K562 (cell line): ENCODE data around the gene LCN15. TPM values are rescaled to one million over a fixed set of nuclear protein-coding genes. Genes with fewer than 3 reads are reported as not detected.
"Not testable (repeated sequence)": the region's sequence is repeated elsewhere in the genome, so short reads cannot be mapped to it uniquely, and the experiment has no call there.

ENCODE experiments used
- ATAC-seq: fragments of 200-7000 bp; cut with Tn5 transposase; 3 replicates; pipeline ENCODE4 v1.9.1; 2020; ENCODE audit warnings: moderate library complexity
- BruUV-seq: library from RNA; stranded (reverse); fragments of 400-500 nt; replicated peaks from 2 replicates; lab custom pipeline; 2021; lab: Mats Ljungman, UMichigan
- CTCF ChIA-PET: fragments of 300-600 bp; formaldehyde crosslinking; extraction: SDS; loops from one replicate; lab custom pipeline; 2021; ENCODE audit warnings: low intra/inter-chr PET ratio; lab: Yijun Ruan, JAX
- POLR2A ChIA-PET: fragments of 300-600, 350-650 bp; sonication (Branson Sonifier 250); formaldehyde crosslinking; extraction: SDS; loops from one replicate; lab custom pipeline; 2021; ENCODE audit warnings: antibody characterized with exemption, inconsistent platforms; lab: Yijun Ruan, JAX
- DNase-seq, 4 experiments: peaks; one replicate each; pipeline versions ENCODE4 v3.0.0 to v3.0.0-alpha.2; 2011 to 2018; ENCODE audit warnings: low spot score in 3 of 4, mixed read lengths in 3 of 4; ENCODE audit errors: extremely low read depth in 1 of 4
- FAIRE-seq: peaks from 2 replicates; lab custom pipeline; 2011; peaks lifted over from hg19 to GRCh38; lab: Jason Lieb, UNC
- H2AFZ ChIP-seq: 2 replicates; pipeline ENCODE4 v1.6.0; 2011; ENCODE audit warnings: low read depth, low read length, control low read depth, inconsistent platforms
- H3K27ac ChIP-seq: fragments of 200-600 bp; 3 replicates; pipeline ENCODE4 v1.8.0; 2011; ENCODE audit warnings: low read depth, mild to moderate bottlenecking, control low read depth, inconsistent platforms, low read length, moderate library complexity, mixed read lengths; ENCODE audit errors: extremely low read depth
- H3K27me3 ChIP-seq, 2 experiments: fragments of 300-600 bp in 1 of 2; 2 replicates in 1 of 2; 3 replicates in 1 of 2; pipeline versions ENCODE4 v1.6.0 to v1.8.0; 2011; ENCODE audit warnings: inconsistent platforms in 2 of 2, low read length in 2 of 2, mild to moderate bottlenecking in 1 of 2, mixed read lengths in 1 of 2, moderate library complexity in 1 of 2; ENCODE audit not compliant: control insufficient read depth in 2 of 2, insufficient read depth in 2 of 2
- H3K36me3 ChIP-seq: fragments of 300-600 bp; 3 replicates; pipeline ENCODE4 v1.8.0; 2011; ENCODE audit warnings: mild to moderate bottlenecking, low read length, inconsistent platforms; ENCODE audit not compliant: control insufficient read depth, insufficient read depth
- H3K4me1 ChIP-seq, 2 experiments: fragments of 200-600 bp in 1 of 2; replicated peaks in 1 of 2; 2 replicates in 1 of 2; 3 replicates in 1 of 2; pipeline versions ENCODE4 v1.5.1 to v1.8.0; 2011; ENCODE audit warnings: inconsistent platforms in 2 of 2, low read length in 2 of 2, mild to moderate bottlenecking in 1 of 2, mixed read lengths in 1 of 2, moderate library complexity in 1 of 2; ENCODE audit not compliant: control insufficient read depth in 2 of 2, insufficient read depth in 2 of 2
- H3K4me2 ChIP-seq: 2 replicates; pipeline ENCODE4 v1.6.1; 2011; ENCODE audit warnings: low read length, control low read depth, inconsistent platforms, mixed read lengths; ENCODE audit not compliant: insufficient read depth
- H3K4me3 ChIP-seq: fragments of 200-600 bp; sonication (generic), shearing (Covaris generic); 2 replicates; pipeline ENCODE4 v1.5.1; 2016; ENCODE audit warnings: control low read depth, inconsistent platforms
- H3K79me2 ChIP-seq: fragments of 200-600 bp; 3 replicates; pipeline ENCODE4 v1.8.0; 2011; ENCODE audit warnings: low read length, inconsistent platforms; ENCODE audit not compliant: control insufficient read depth, insufficient read depth
- H3K9ac ChIP-seq, 2 experiments: 2 replicates each; pipeline versions ENCODE4 v1.6.0 to v1.6.1; 2011; ENCODE audit warnings: low read depth in 2 of 2, low read length in 2 of 2, control low read depth in 1 of 2, inconsistent platforms in 1 of 2, mild to moderate bottlenecking in 1 of 2, mixed read lengths in 1 of 2; ENCODE audit not compliant: insufficient read depth in 1 of 2
- H3K9me1 ChIP-seq: one replicate; pipeline ENCODE4 v1.6.0; 2011; ENCODE audit warnings: inconsistent platforms, mild to moderate bottlenecking, low read length, moderate library complexity; ENCODE audit not compliant: control insufficient read depth, insufficient read depth
- H3K9me3 ChIP-seq: replicated peaks from 2 replicates; pipeline ENCODE4 v1.5.1; 2011; ENCODE audit warnings: low read depth, low read length, inconsistent platforms; ENCODE audit not compliant: control insufficient read depth, insufficient read depth
- H4K20me1 ChIP-seq: replicated peaks from 2 replicates; pipeline ENCODE4 v1.6.1; 2011; ENCODE audit warnings: low read length, inconsistent platforms, mixed read lengths; ENCODE audit not compliant: control insufficient read depth, insufficient read depth
- ARID1B ChIP-seq: fragments of 450-650 bp; IDR thresholded peaks from 2 replicates; pipeline ENCODE4 v1.6.1; 2016; ENCODE audit warnings: antibody characterized with exemption, mild to moderate bottlenecking, inconsistent platforms
- BHLHE40 ChIP-seq: IDR thresholded peaks from 2 replicates; pipeline ENCODE4 v1.6.1; 2011; ENCODE audit warnings: low read length, improper control_type of control experiment
- CTBP1 ChIP-seq: fragments of 450-650 bp; IDR thresholded peaks from 2 replicates; pipeline ENCODE4 v1.6.1; 2016; ENCODE audit warnings: borderline replicate concordance
- HDAC1 ChIP-seq, 2 experiments: fragments of 450-650 bp; IDR thresholded peaks; 2 replicates each; pipeline ENCODE4 v1.6.1; 2016 to 2017; ENCODE audit warnings: inconsistent platforms in 1 of 2, mild to moderate bottlenecking in 1 of 2, moderate library complexity in 1 of 2
- KDM1A ChIP-seq, 2 experiments: fragments of 450-650 bp; IDR thresholded peaks; 2 replicates each; pipeline ENCODE4 v1.6.1; 2016; ENCODE audit warnings: mild to moderate bottlenecking in 2 of 2
- LEF1 ChIP-seq: fragments of 450-650 bp; IDR thresholded peaks from 2 replicates; pipeline ENCODE4 v1.6.1; 2016; ENCODE audit warnings: mild to moderate bottlenecking
- MTA3 ChIP-seq: fragments of 450-650 bp; formaldehyde crosslinking; IDR thresholded peaks from 2 replicates; pipeline ENCODE4 v1.6.1; 2017; ENCODE audit warnings: mild to moderate bottlenecking, borderline replicate concordance
- PRDM10 ChIP-seq: fragments of 450-650 bp; IDR thresholded peaks from 2 replicates; pipeline ENCODE4 v1.6.1; 2018; ENCODE audit not compliant: partially characterized antibody
- SMARCA4 ChIP-seq: fragments of 450-650 bp; IDR thresholded peaks from 2 replicates; pipeline ENCODE4 v1.6.1; 2016
- TCF3 ChIP-seq: sonication (generic); formaldehyde crosslinking; IDR thresholded peaks from 2 replicates; pipeline ENCODE4 v1.4.0; 2020; ENCODE audit warnings: mild to moderate bottlenecking, missing genetic modification reagents
- ZNF263 ChIP-seq: sonication (generic); formaldehyde crosslinking; IDR thresholded peaks from 2 replicates; pipeline ENCODE4 v1.8.0; 2022; ENCODE audit warnings: mild to moderate bottlenecking, missing genetic modification reagents, borderline replicate concordance
- ZNF766 ChIP-seq: fragments of 200-800 bp; sonication (Bioruptor generic); conservative IDR thresholded peaks from 2 replicates; pipeline ENCODE4 v1.6.1; 2016; ENCODE audit warnings: missing genetic modification characterization, missing compliant biosample characterization
- WGBS: fragments of 100-300 bp; shearing (Covaris generic); methylation state at CpG from one replicate; pipeline ENCODE4 v1.1.6; 2016; ENCODE audit warnings: low coverage, mixed read lengths; ENCODE audit not compliant: insufficient coverage; ENCODE audit errors: missing lambda C conversion rate; 5-methylcytosine and 5-hydroxymethylcytosine counted together
- in situ Hi-C: fragments of 300-500 bp; cut with MboI; formaldehyde crosslinking; loops from 4 replicates; pipeline ENCODE4 v1.15.0; 2018; ENCODE audit warnings: inconsistent platforms, mixed read lengths
- intact Hi-C: fragments of 100-400 bp; cut with micrococcal nuclease; formaldehyde crosslinking; loops from 2 replicates; pipeline ENCODE4 v1.14.2; 2022
- polyA plus RNA-seq, 8 experiments: library from polyadenylated mRNA; depleted of rRNA in 4 of 8; stranded (reverse) in 5 of 8; unstranded in 3 of 8; fragments of >200 nt; fragmentation: Nextera tagmentation in 2 of 8; fragmentation: Illumina TruSeq in 1 of 8; extraction: Ambion mirVana in 2 of 8; extraction: Trizol in 1 of 8; gene quantifications; 2 replicates each; pipeline versions ENCODE4 v1.2.1 to v1.2.3, GENCODE V29; 2011 to 2014; ENCODE audit warnings: inconsistent platforms in 1 of 8, missing spikeins in 1 of 8
- total RNA-seq, 7 experiments: library from RNA; depleted of rRNA in 6 of 7; stranded (reverse); fragments of >200 nt in 6 of 7; fragmentation: Illumina TruSeq in 2 of 7; extraction: Trizol in 2 of 7; gene quantifications; 2 replicates each; pipeline versions ENCODE4 v1.2.1 to v1.2.3, GENCODE V29; 2011 to 2021; ENCODE audit warnings: low replicate concordance in 1 of 7

Gene LCN15
- total and polyA plus RNA-seq, 9 of the 15 experiments (the other 6 are each of a cell fraction or from before 2014, with no cell fraction given), result 0.66 TPM; not detected in 8

- peaks cover 2% of the 10 kb centered on the region; the same call in 1 of the 3 replicates for H3K36me3 ChIP-seq
- in situ Hi-C loops, result loop anchor here (25.0 kb wide), 1 partner anchor 439 kb away; the partner anchor contains the start of genes CYSRT1, RNF224, SLC34A3 and TUBB4B
- peaks cover under 1% of the 10 kb centered on the region for H3K9me1 ChIP-seq
- H3K79me2 ChIP-seq, result no peaks in the 10 kb centered on the region
- H3K27me3 ChIP-seq, result no peaks in the 10 kb centered on the region
- ChIA-PET CTCF (no interaction called here), POLR2A (no interaction called here)
- H3K27ac ChIP-seq, result no peak overlapping the region
- no TSS peak for BruUV-seq
- no peak overlapping the region for H2AFZ ChIP-seq
- H3K9me3 ChIP-seq, result no peaks in the 10 kb centered on the region
- H4K20me1 ChIP-seq, result no peaks in the 10 kb centered on the region
- DNase-seq (no peak), FAIRE-seq (no peak), ATAC-seq (no peak)
- intact Hi-C loops, result no loop called here
- no peak overlapping the region for H3K4me3 ChIP-seq
- TF ChIP-seq BHLHE40, result no peak
- no peak overlapping the region for H3K4me2 ChIP-seq
- H3K4me1 ChIP-seq, result peaks cover 41 to 71% of the 10 kb centered on the region in 2 experiments; a peak in 4 of 5 replicates
- WGBS, result 90% methylated on average over 6 of the region's 6 CpGs
- H3K9ac ChIP-seq, result peak overlapping the region in 1 of 2 experiments; percentile 76; a peak in 1 of 4 replicates
Observed at GRCh38 chr9:136798708-136799078, 34.4 kb upstream of the LCN15 start.

GRCh38 chr9:136796775-136797347, 32.5 kb upstream of the LCN15 start:
- WGBS, result 1% methylated on average over 10 of the region's 10 CpGs
- Histone ChIP-seq H3K4me2 (peak overlapping the region; percentile 50; the same call in 1 of the 2 replicates), H3K79me2 (peaks cover 12% of the 10 kb centered on the region), H3K4me1 (peaks cover 58 to 77% of the 10 kb centered on the region in 2 experiments; a peak in 4 of 5 replicates), H3K36me3 (peaks cover 18% of the 10 kb centered on the region; the same call in 1 of the 3 replicates), H3K27ac (peak overlapping the region; percentile 36; the same call in 1 of the 3 replicates)
- in situ Hi-C loops, result loop anchor here (25.0 kb wide), 1 partner anchor 440 kb away; the partner anchor contains the start of genes CYSRT1, RNF224, SLC34A3 and TUBB4B
- H3K9ac ChIP-seq, H3K9me1 ChIP-seq, intact Hi-C loops, H3K4me3 ChIP-seq, H2AFZ ChIP-seq, ATAC-seq, BruUV-seq, POLR2A ChIA-PET, H4K20me1 ChIP-seq, H3K9me3 ChIP-seq, CTCF ChIA-PET, H3K27me3 ChIP-seq: not testable (repeated sequence)
- FAIRE-seq (peak; percentile 67), DNase-seq (peak in 1 of 4 experiments; percentile 43)
- TF ChIP-seq PRDM10 (peak; percentile 48), MTA3 (0 out of 2 replicates have a peak, but pooled peaks have one; percentile 23), ARID1B (peak; percentile 35; the same call in 1 of the 2 replicates), TCF3 (CRISPR knock-in tag) (peak; percentile 43; the same call in 1 of the 2 replicates), KDM1A (IDR thresholded peaks at IDR 0.05) (peak in 1 of 2 experiments; percentile 51; a peak in 2 of 4 replicates), LEF1 (peak; percentile 46; the same call in 1 of the 2 replicates), ZNF766 (0 out of 2 replicates have a peak, but pooled peaks have one; percentile 26), SMARCA4 (0 out of 2 replicates have a peak, but pooled peaks have one; percentile 32), ZNF263 (0 out of 2 replicates have a peak, but pooled peaks have one; percentile 44), CTBP1 (peak; percentile 44; the same call in 1 of the 2 replicates), HDAC1 (IDR thresholded peaks at IDR 0.05) (peak in 1 of 2 experiments; percentile 13; a peak in 1 of 4 replicates)
